ENCODE data around the gene RAP2B.
A peak's percentile ranks its signal among the peaks of the same experiment; 100 is the strongest.

The RAP2B gene

DNA sequence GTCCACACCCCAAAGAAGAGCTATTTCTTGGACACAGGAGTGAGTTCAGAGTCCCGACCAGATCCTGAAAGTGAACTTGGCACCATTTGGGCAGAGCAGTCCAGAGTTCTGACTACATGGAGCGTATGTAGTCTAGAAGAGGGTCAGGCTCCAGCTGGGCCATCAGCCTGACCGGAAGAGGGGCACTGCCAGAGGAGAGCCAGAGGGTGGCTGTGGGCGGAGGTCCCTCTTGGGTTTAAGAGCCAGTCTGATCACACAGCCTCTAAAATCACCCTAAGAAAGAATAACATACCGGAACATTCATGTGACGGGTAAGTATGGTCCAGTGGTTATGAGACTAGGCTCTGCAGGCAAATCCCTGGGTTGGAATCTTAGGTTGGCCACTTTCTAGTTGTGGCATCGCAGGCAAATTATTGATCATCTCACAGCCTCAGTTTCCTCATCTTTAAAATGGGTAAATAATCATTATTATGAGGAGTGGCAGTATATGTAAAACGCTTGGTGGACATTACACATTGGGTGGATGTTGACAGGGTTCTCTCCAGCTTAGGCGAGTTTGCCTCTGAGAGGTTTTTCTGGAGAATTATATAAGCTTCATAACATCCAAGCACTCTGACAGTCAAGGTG, 2.1 kb upstream of the RAP2B start:
- Histone ChIP-seq H3K4me1 (no peaks in the 10 kb centered on the region), H2AFZ (peak overlapping the region; percentile 100), H3K27ac (peak overlapping the region; percentile 92), H3K9ac (no peak overlapping the region), H3K36me3 (ENCODE audit: control insufficient read depth, insufficient read depth, low read length) (no peaks in the 10 kb centered on the region), H3K9me3 (ENCODE audit: control insufficient read depth, low read length) (no peaks in the 10 kb centered on the region), H3K27me3 (ENCODE audit: control insufficient read depth, insufficient read depth, low read length) (no peaks in the 10 kb centered on the region), H3K4me3 (ENCODE audit: low read depth, low read length) (peak overlapping the region; percentile 81), H3K79me2 (peaks cover 4% of the 10 kb centered on the region), H3K4me2 (ENCODE audit: low read length) (peak overlapping the region; percentile 74)
- TF ChIP-seq, protein P1, sequence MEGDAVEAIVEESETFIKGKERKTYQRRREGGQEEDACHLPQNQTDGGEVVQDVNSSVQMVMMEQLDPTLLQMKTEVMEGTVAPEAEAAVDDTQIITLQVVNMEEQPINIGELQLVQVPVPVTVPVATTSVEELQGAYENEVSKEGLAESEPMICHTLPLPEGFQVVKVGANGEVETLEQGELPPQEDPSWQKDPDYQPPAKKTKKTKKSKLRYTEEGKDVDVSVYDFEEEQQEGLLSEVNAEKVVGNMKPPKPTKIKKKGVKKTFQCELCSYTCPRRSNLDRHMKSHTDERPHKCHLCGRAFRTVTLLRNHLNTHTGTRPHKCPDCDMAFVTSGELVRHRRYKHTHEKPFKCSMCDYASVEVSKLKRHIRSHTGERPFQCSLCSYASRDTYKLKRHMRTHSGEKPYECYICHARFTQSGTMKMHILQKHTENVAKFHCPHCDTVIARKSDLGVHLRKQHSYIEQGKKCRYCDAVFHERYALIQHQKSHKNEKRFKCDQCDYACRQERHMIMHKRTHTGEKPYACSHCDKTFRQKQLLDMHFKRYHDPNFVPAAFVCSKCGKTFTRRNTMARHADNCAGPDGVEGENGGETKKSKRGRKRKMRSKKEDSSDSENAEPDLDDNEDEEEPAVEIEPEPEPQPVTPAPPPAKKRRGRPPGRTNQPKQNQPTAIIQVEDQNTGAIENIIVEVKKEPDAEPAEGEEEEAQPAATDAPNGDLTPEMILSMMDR (IDR thresholded peaks at IDR 0.05), result no peak

DNA sequence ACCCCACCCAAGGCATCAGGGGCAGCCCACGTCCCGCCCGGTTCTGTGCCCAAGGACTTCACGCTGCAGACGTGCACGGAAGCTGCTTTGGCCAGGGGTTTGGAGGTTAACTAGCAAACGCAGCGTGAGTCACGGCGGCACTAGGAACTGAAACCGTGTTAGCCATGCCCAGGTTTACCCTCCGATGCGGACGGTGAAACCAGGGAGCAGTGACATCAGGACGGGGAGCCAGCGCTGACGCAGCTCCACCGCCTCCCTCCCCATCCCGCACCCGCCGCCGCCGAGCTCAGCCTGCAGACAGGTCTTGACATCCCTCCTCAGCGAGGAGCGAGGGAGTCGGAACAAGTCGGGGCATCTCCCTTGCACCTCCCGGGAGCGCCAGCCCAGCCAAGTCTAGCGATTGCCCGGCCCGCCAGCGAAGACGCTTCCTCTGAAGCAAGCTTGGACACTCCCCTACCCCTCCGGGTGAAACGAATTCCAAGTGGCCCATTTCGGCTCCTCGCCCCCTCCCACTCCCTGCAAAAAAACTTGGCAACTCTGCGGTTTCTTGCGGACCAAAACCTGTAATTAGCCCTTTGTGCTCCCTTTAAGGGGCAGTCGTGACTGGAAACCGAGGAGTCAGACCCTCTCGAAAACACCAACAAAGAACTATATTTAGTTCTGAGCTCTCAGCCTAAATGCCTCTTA, 1.4 kb upstream of the RAP2B start:
- peak overlapping the region; percentile 92 for H3K27ac ChIP-seq
- TF ChIP-seq, protein P1 (IDR thresholded peaks at IDR 0.05), result no peak
- H3K79me2 ChIP-seq, result peaks cover 4% of the 10 kb centered on the region
- no peaks in the 10 kb centered on the region for H3K27me3 ChIP-seq (ENCODE audit: control insufficient read depth, insufficient read depth, low read length)
- H3K9ac ChIP-seq, result peak overlapping the region; percentile 55
- no peaks in the 10 kb centered on the region for H3K36me3 ChIP-seq (ENCODE audit: control insufficient read depth, insufficient read depth, low read length)
- H2AFZ ChIP-seq, result peak overlapping the region; percentile 100
- H3K4me2 ChIP-seq (ENCODE audit: low read length), result peak overlapping the region; percentile 74
- H3K4me3 ChIP-seq (ENCODE audit: low read depth, low read length), result peak overlapping the region; percentile 81
- no peaks in the 10 kb centered on the region for H3K4me1 ChIP-seq
- no peaks in the 10 kb centered on the region for H3K9me3 ChIP-seq (ENCODE audit: control insufficient read depth, low read length)

GRCh38 chr3:153161138-153161713, 800 bp upstream of the RAP2B start:
- H3K4me1 ChIP-seq, result no peaks in the 10 kb centered on the region
- peak overlapping the region; percentile 92 for H3K27ac ChIP-seq
- no peaks in the 10 kb centered on the region for H3K27me3 ChIP-seq (ENCODE audit: control insufficient read depth, insufficient read depth, low read length)
- no peaks in the 10 kb centered on the region for H3K36me3 ChIP-seq (ENCODE audit: control insufficient read depth, insufficient read depth, low read length)
- peaks cover 4% of the 10 kb centered on the region for H3K79me2 ChIP-seq
- H3K4me2 ChIP-seq (ENCODE audit: low read length), result peak overlapping the region; percentile 95
- TF ChIP-seq, protein P1 (IDR thresholded peaks at IDR 0.05), result no peak
- peak overlapping the region; percentile 81 for H3K4me3 ChIP-seq (ENCODE audit: low read depth, low read length)
- peak overlapping the region; percentile 100 for H2AFZ ChIP-seq
- H3K9me3 ChIP-seq (ENCODE audit: control insufficient read depth, low read length), result no peaks in the 10 kb centered on the region
- H3K9ac ChIP-seq, result peak overlapping the region; percentile 55

DNA sequence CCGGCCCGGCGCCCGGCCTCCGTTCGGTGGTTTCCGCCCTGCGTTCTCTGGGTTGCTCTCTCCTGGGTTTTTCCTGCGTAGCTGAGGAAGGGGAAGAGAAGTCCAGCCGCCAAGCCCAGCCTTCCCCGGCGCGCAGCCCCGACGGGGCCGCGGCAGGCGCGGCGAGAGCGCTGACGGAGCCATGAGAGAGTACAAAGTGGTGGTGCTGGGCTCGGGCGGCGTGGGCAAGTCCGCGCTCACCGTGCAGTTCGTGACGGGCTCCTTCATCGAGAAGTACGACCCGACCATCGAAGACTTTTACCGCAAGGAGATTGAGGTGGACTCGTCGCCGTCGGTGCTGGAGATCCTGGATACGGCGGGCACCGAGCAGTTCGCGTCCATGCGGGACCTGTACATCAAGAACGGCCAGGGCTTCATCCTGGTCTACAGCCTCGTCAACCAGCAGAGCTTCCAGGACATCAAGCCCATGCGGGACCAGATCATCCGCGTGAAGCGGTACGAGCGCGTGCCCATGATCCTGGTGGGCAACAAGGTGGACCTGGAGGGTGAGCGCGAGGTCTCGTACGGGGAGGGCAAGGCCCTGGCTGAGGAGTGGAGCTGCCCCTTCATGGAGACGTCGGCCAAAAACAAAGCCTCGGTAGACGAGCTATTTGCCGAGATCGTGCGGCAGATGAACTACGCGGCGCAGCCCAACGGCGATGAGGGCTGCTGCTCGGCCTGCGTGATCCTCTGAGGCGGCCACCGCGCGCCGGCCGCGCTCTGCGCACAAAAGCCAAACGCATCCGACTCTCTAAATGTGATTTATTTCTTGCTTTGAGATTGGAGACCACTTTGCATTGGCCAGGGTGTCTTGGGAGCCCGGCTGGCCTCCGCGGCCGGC, 727 bp downstream of the RAP2B start:
- H3K79me2 ChIP-seq, result peaks cover 4% of the 10 kb centered on the region
- H3K4me1 ChIP-seq, result no peaks in the 10 kb centered on the region
- H3K27ac ChIP-seq, result peak overlapping the region; percentile 92
- no peaks in the 10 kb centered on the region for H3K9me3 ChIP-seq (ENCODE audit: control insufficient read depth, low read length)
- TF ChIP-seq, protein P1 (IDR thresholded peaks at IDR 0.05), result no peak
- peak overlapping the region; percentile 90 for H3K4me2 ChIP-seq (ENCODE audit: low read length)
- peak overlapping the region; percentile 94 for H2AFZ ChIP-seq
- peak overlapping the region; percentile 43 for H3K9ac ChIP-seq
- H3K36me3 ChIP-seq (ENCODE audit: control insufficient read depth, insufficient read depth, low read length), result no peaks in the 10 kb centered on the region
- no peaks in the 10 kb centered on the region for H3K27me3 ChIP-seq (ENCODE audit: control insufficient read depth, insufficient read depth, low read length)
- H3K4me3 ChIP-seq (ENCODE audit: low read depth, low read length), result peak overlapping the region; percentile 81

Measured in parathyroid adenoma (tissue), 2 donors.